ENCODE measurements around the gene DKKL1. TPM values are rescaled to one million over a fixed set of nuclear protein-coding genes. Genes with fewer than 3 reads are reported as not detected.
"Not testable (repeated sequence)": the region's sequence is repeated elsewhere in the genome, so short reads cannot be mapped to it uniquely, and the experiment has no call there.

DKKL1 gene
- total RNA-seq, 2 experiments from 2014 or later, result not detected

DNA sequence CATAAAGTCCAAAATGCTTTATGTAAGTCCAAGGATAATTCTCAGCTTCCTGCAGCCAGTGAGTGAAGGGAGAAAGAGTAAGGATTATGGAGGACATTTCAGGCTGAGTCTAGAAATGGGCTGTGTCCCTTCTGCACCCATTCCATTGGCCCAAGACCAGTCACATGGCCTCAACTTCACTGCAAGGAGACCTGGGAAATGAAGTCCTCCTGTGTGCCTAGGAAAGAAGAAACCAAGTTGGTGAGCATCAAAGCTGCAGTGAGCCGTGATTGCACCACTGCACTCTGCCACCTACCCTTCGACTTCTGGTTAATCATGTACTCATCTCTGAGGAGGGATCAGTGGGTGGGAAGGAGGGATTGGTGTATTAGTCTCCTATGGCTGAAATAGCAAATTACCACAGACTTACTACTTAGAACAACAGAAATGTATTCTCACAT is 32.0 kb upstream of the DKKL1 start:
- H3K4me1 Mint-ChIP-seq (ENCODE audit: low read depth), result peaks cover 67% of the 10 kb centered on the region
- no peaks in the 10 kb centered on the region for H3K27me3 Mint-ChIP-seq (ENCODE audit: low read depth)
- DNase-seq, result peak; percentile 79
- peak; percentile 73 for ATAC-seq
- H3K36me3 Mint-ChIP-seq (ENCODE audit: low read depth), result peaks cover 47% of the 10 kb centered on the region
- ChIA-PET POLR2A (interaction anchor here (1.1 kb wide), 1 partner anchor 40 kb away, joined by 3 read pairs; no protein-coding TSS in a partner anchor), CTCF (interaction anchor here (0.6 to 1.8 kb wide), 5 partner anchors 11 to 60 kb away, joined by 3 to 7 read pairs (median 4); no protein-coding TSS in a partner anchor)
- H3K4me3 Mint-ChIP-seq, result no peak overlapping the region
- H3K9me3 Mint-ChIP-seq (ENCODE audit: insufficient read depth), result no peaks in the 10 kb centered on the region
- peak overlapping the region; percentile 18 for H3K27ac Mint-ChIP-seq

- not testable (repeated sequence) for H3K9me3 Mint-ChIP-seq (ENCODE audit: insufficient read depth); DNase-seq; H3K27me3 Mint-ChIP-seq (ENCODE audit: low read depth); ATAC-seq
- ChIA-PET POLR2A (interaction anchor here (0.5 to 1.4 kb wide), 4 partner anchors 41 to 343 kb away, joined by 3 to 4 read pairs (median 3); partner anchors contain the start of gene GFY), CTCF (interaction anchor here (1.0 to 2.5 kb wide), 6 partner anchors 12 to 333 kb away, joined by 3 to 9 read pairs (median 3); no protein-coding TSS in a partner anchor)
- Mint-ChIP-seq H3K4me3 (peak overlapping the region; percentile 82), H3K4me1 (ENCODE audit: low read depth) (peaks cover 74% of the 10 kb centered on the region), H3K36me3 (ENCODE audit: low read depth) (peaks cover 51% of the 10 kb centered on the region), H3K27ac (peak overlapping the region; percentile 94)
Measured at GRCh38 chr19:49332691-49333417, 30.8 kb upstream of the DKKL1 start.

DNA sequence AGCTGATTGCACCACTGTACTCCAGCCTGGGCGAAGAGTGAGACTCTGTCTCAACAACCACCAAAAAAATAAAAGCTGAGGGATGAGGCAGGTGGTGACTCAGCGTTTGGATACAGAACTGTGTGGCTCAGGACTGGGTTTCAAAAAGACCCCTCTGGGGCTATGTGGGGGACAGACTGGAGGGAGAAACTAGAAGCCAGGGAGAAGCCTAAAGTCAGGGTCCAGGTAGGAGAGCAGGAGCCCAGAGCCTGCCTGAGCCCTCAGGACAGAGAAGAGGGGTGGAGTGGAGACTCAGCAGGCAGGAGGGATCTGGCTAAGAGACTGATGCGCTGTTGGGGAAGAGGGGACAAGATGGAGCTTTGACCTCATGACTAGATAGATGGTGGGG is 30.3 kb upstream of the DKKL1 start:
- peak overlapping the region; percentile 94 for H3K27ac Mint-ChIP-seq
- no peaks in the 10 kb centered on the region for H3K9me3 Mint-ChIP-seq (ENCODE audit: insufficient read depth)
- DNase-seq (no peak), ATAC-seq (no peak)
- peaks cover 51% of the 10 kb centered on the region for H3K36me3 Mint-ChIP-seq (ENCODE audit: low read depth)
- ChIA-PET CTCF (interaction anchor here (1.1 to 2.5 kb wide), 5 partner anchors 11 to 334 kb away, joined by 3 to 9 read pairs (median 3); no protein-coding TSS in a partner anchor), POLR2A (interaction anchor here (0.5 to 1.8 kb wide), 6 partner anchors 11 to 343 kb away, joined by 3 to 6 read pairs (median 3); partner anchors contain the start of gene GFY)
- peak overlapping the region; percentile 82 for H3K4me3 Mint-ChIP-seq
- H3K4me1 Mint-ChIP-seq (ENCODE audit: low read depth), result peaks cover 74% of the 10 kb centered on the region
- H3K27me3 Mint-ChIP-seq (ENCODE audit: low read depth), result no peaks in the 10 kb centered on the region

- H3K4me1 Mint-ChIP-seq (ENCODE audit: low read depth), result peaks cover 76% of the 10 kb centered on the region
- CTCF ChIA-PET, result interaction anchor here (1.1 to 2.5 kb wide), 5 partner anchors 11 to 334 kb away, joined by 3 to 9 read pairs (median 3); no protein-coding TSS in a partner anchor
- peak overlapping the region; percentile 94 for H3K27ac Mint-ChIP-seq
- ATAC-seq (peak; percentile 73), DNase-seq (peak; percentile 80)
- peak overlapping the region; percentile 82 for H3K4me3 Mint-ChIP-seq
- POLR2A ChIA-PET, result interaction anchor here (0.6 to 1.8 kb wide), 5 partner anchors 10 to 112 kb away, joined by 3 to 6 read pairs (median 3); partner anchors contain the start of gene GFY
- peaks cover 51% of the 10 kb centered on the region for H3K36me3 Mint-ChIP-seq (ENCODE audit: low read depth)
- no peaks in the 10 kb centered on the region for H3K9me3 Mint-ChIP-seq (ENCODE audit: insufficient read depth)
- H3K27me3 Mint-ChIP-seq (ENCODE audit: low read depth), result no peaks in the 10 kb centered on the region
Measured at GRCh38 chr19:49333811-49334288, 29.8 kb upstream of the DKKL1 start.

- DNase-seq, result peak; percentile 80
- H3K27me3 Mint-ChIP-seq (ENCODE audit: low read depth), result no peaks in the 10 kb centered on the region
- ChIA-PET POLR2A (interaction anchor here (0.6 to 1.8 kb wide), 5 partner anchors 9 to 846 kb away, joined by 3 to 6 read pairs (median 3); no protein-coding TSS in a partner anchor), CTCF (interaction anchor here (1.2 to 2.5 kb wide), 5 partner anchors 34 to 221 kb away, joined by 3 to 9 read pairs (median 3); partner anchors contain the start of genes FLT3LG and LIN7B)
- peaks cover 79% of the 10 kb centered on the region for H3K4me1 Mint-ChIP-seq (ENCODE audit: low read depth)
- ATAC-seq, result peak; percentile 74
- H3K36me3 Mint-ChIP-seq (ENCODE audit: low read depth), result peaks cover 52% of the 10 kb centered on the region
- peak within 1 kb of the TSS; percentile 98 for H3K27ac Mint-ChIP-seq
- no peaks in the 10 kb centered on the region for H3K9me3 Mint-ChIP-seq (ENCODE audit: insufficient read depth)
- peak within 1 kb of the TSS; percentile 97 for H3K4me3 Mint-ChIP-seq
Measured at GRCh38 chr19:49335071-49335783, 28.4 kb upstream of the DKKL1 start, which contains the start of gene CD37. Gene CD37 (plus strand): TSS chr19:49335406. CDS start chr19:49335541, 135 bp downstream.

GRCh38 chr19:49335784-49336481 is 27.7 kb upstream of the DKKL1 start:
- DNase-seq (peak; percentile 61), ATAC-seq (peak; percentile 49)
- H3K36me3 Mint-ChIP-seq (ENCODE audit: low read depth), result peaks cover 54% of the 10 kb centered on the region
- no peaks in the 10 kb centered on the region for H3K27me3 Mint-ChIP-seq (ENCODE audit: low read depth)
- peak overlapping the region; percentile 98 for H3K27ac Mint-ChIP-seq
- ChIA-PET CTCF (interaction anchor here (0.7 to 1.4 kb wide), 5 partner anchors 34 to 221 kb away, joined by 3 to 4 read pairs (median 3); partner anchors contain the start of genes FLT3LG and LIN7B), POLR2A (interaction anchor here (1.0 to 1.6 kb wide), 3 partner anchors 18 to 135 kb away, joined by 3 to 4 read pairs (median 3); no protein-coding TSS in a partner anchor)
- H3K4me1 Mint-ChIP-seq (ENCODE audit: low read depth), result peaks cover 78% of the 10 kb centered on the region
- H3K4me3 Mint-ChIP-seq, result peak overlapping the region; percentile 97
- no peaks in the 10 kb centered on the region for H3K9me3 Mint-ChIP-seq (ENCODE audit: insufficient read depth)

DNA sequence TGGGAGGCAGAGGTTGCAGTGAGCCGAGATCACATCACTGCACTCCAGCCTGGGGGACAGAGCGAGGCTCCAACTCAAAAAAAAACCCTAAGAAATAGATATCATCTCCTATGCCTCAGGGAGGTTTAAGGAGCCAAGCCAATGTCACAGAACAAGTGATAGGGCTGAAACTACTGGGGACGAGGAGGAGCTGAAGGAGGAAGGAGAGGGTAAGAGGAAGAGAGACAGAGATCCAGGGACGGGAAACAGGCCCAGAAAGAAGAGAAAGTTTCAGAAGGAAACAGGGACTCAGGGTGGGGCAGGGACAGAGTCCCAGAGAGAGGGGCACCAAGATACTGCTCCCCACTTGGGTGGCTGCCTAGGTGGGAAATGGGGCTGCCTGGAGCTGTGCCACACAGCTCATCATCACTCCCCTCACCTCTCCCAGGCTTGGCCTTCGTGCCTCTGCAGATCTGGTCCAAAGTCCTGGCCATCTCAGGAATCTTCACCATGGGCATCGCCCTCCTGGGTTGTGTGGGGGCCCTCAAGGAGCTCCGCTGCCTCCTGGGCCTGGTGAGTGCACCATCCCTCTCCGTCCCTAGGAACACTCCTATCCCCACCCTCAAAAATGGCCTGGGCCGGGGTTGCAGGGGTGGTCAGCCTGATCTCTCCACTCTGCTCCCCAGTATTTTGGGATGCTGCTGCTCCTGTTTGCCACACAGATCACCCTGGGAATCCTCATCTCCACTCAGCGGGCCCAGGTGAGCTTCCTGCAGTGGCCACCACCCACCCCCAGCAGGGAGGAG is 27.0 kb upstream of the DKKL1 start:
- peak overlapping the region; percentile 97 for H3K4me3 Mint-ChIP-seq
- peaks cover 48% of the 10 kb centered on the region for H3K36me3 Mint-ChIP-seq (ENCODE audit: low read depth)
- H3K27ac Mint-ChIP-seq, result peak overlapping the region; percentile 98
- POLR2A ChIA-PET, result interaction anchor here (1.0 kb wide), 1 partner anchor 78 kb away, joined by 3 read pairs; no protein-coding TSS in a partner anchor
- H3K9me3 Mint-ChIP-seq (ENCODE audit: insufficient read depth), result no peaks in the 10 kb centered on the region
- DNase-seq, result no peak
- H3K4me1 Mint-ChIP-seq (ENCODE audit: low read depth), result peaks cover 71% of the 10 kb centered on the region
- H3K27me3 Mint-ChIP-seq (ENCODE audit: low read depth), result no peaks in the 10 kb centered on the region
- no peak for ATAC-seq
- CTCF ChIA-PET, result interaction anchor here (0.7 to 1.2 kb wide), 2 partner anchors 35 to 138 kb away, joined by 3 to 6 read pairs; no protein-coding TSS in a partner anchor

GRCh38 chr19:49337267-49338022 is 26.2 kb upstream of the DKKL1 start:
- ChIA-PET CTCF (interaction anchor here (1.2 kb wide), 1 partner anchor 139 kb away, joined by 6 read pairs; no protein-coding TSS in a partner anchor), POLR2A (interaction anchor here (1.0 kb wide), 1 partner anchor 79 kb away, joined by 3 read pairs; no protein-coding TSS in a partner anchor)
- Mint-ChIP-seq H3K27me3 (ENCODE audit: low read depth) (no peaks in the 10 kb centered on the region), H3K27ac (peak overlapping the region; percentile 68), H3K4me1 (ENCODE audit: low read depth) (peaks cover 63% of the 10 kb centered on the region), H3K4me3 (peak overlapping the region; percentile 43), H3K9me3 (ENCODE audit: insufficient read depth) (no peaks in the 10 kb centered on the region), H3K36me3 (ENCODE audit: low read depth) (peaks cover 43% of the 10 kb centered on the region)
- DNase-seq, result no peak
- ATAC-seq, result no peak

GRCh38 chr19:49338023-49338677 is 25.5 kb upstream of the DKKL1 start:
- POLR2A ChIA-PET, result no interaction called here
- Mint-ChIP-seq H3K36me3 (ENCODE audit: low read depth) (peaks cover 43% of the 10 kb centered on the region), H3K9me3 (ENCODE audit: insufficient read depth) (no peaks in the 10 kb centered on the region), H3K27me3 (ENCODE audit: low read depth) (no peaks in the 10 kb centered on the region), H3K27ac (no peak overlapping the region), H3K4me1 (ENCODE audit: low read depth) (peaks cover 56% of the 10 kb centered on the region), H3K4me3 (no peak overlapping the region)
- DNase-seq (no peak), ATAC-seq (no peak)
- CTCF ChIA-PET, result no interaction called here

All from activated CD8-positive, alpha-beta T cell treated with anti-CD3 and anti-CD28 coated beads, Interleukin-2, amount 10 ng/mL, durations not matched to agents 7 days and 5 days (primary cell).